Sigmoid colon (tissue), 4 donors: ENCODE results near the gene EXOC3L1.

ENCODE experiments used
- CTCF ChIP-seq, 4 experiments: fragments of 450-650 bp in 3 of 4; fragments of 200-600 bp in 1 of 4; IDR thresholded peaks; one replicate each; pipeline ENCODE4 v1.5.1; 2016 to 2019; ENCODE audit warnings: antibody characterized with exemption in 4 of 4, mild to moderate bottlenecking in 3 of 4, moderate library complexity in 2 of 4
- EP300 ChIP-seq, 4 donors: sonication (generic); formaldehyde crosslinking; IDR thresholded peaks; one replicate each; pipeline ENCODE4 v1.6.1; 2017; ENCODE audit warnings: antibody characterized with exemption in 4 of 4
- POLR2A ChIP-seq, 2 donors: fragments of 450-650 bp; IDR thresholded peaks; one replicate each; pipeline ENCODE4 v1.6.1; 2016; ENCODE audit warnings: antibody characterized with exemption in 2 of 2, mild to moderate bottlenecking in 2 of 2, moderate library complexity in 2 of 2
- POLR2AphosphoS5 ChIP-seq, 4 donors: sonication (generic); formaldehyde crosslinking; IDR thresholded peaks; one replicate each; pipeline ENCODE4 v1.6.1; 2017; ENCODE audit warnings: antibody characterized with exemption in 4 of 4

GRCh38 chr16:67228034-67228785 is 38.3 kb upstream of the EXOC3L1 start:
- TF ChIP-seq CTCF (IDR thresholded peaks at IDR 0.05) (no peak), POLR2A (IDR thresholded peaks at IDR 0.05) (no peak), EP300 (IDR thresholded peaks at IDR 0.05) (no peak), POLR2AphosphoS5 (IDR thresholded peaks at IDR 0.05) (no peak)
